Neural progenitor cell (in vitro differentiated cells): ENCODE results near the gene EYS. TPM values are rescaled to one million over a fixed set of nuclear protein-coding genes. Genes with fewer than 3 reads are reported as not detected.
A peak's percentile ranks its signal among the peaks of the same experiment; 100 is the strongest.

Experiments
- DNase-seq: peaks from one replicate; pipeline ENCODE4 v3.0.0-alpha.2; 2016; ENCODE audit warnings: low spot score
- H2AFZ ChIP-seq: fragments of 200-600 bp; sonication (generic); replicated peaks from 2 replicates; pipeline ENCODE4 v1.6.1; 2016; ENCODE audit warnings: antibody characterized with exemption
- H3F3A ChIP-seq: fragments of 200-600 bp; sonication (generic); 2 replicates; pipeline ENCODE4 v1.6.1; 2016; ENCODE audit warnings: antibody characterized with exemption, low read depth
- H3K27ac ChIP-seq: fragments of 200-600 bp; sonication (generic); 2 replicates; pipeline ENCODE4 v1.5.1; 2016; ENCODE audit warnings: mild to moderate bottlenecking
- H3K27me3 ChIP-seq: fragments of 200-600 bp; sonication (generic); 2 replicates; pipeline ENCODE4 v1.6.1; 2016; ENCODE audit warnings: mild to moderate bottlenecking, moderate library complexity
- H3K36me3 ChIP-seq: fragments of 200-600 bp; sonication (generic); 2 replicates; pipeline ENCODE4 v1.5.1; 2016
- H3K4me1 ChIP-seq: fragments of 200-600 bp; sonication (generic); 2 replicates; pipeline ENCODE4 v1.6.1; 2016; ENCODE audit warnings: mixed run types
- H3K4me2 ChIP-seq: fragments of 200-600 bp; sonication (generic); 2 replicates; pipeline ENCODE4 v1.6.1; 2016
- H3K4me3 ChIP-seq: fragments of 200-600 bp; sonication (generic); 2 replicates; pipeline ENCODE4 v1.5.1; 2016
- H3K79me2 ChIP-seq: fragments of 200-600 bp; sonication (generic); 2 replicates; pipeline ENCODE4 v1.6.1; 2016; ENCODE audit warnings: low read depth
- H3K9ac ChIP-seq: fragments of 200-600 bp; sonication (generic); 2 replicates; pipeline ENCODE4 v1.6.1; 2016
- H3K9me3 ChIP-seq: fragments of 200-600 bp; sonication (generic); 2 replicates; pipeline ENCODE4 v1.5.1; 2016; ENCODE audit warnings: low read depth
- H4K20me1 ChIP-seq: fragments of 200-600 bp; sonication (generic); 2 replicates; pipeline ENCODE4 v1.6.1; 2016; ENCODE audit warnings: low read depth
- H3K27ac Mint-ChIP-seq: 3 replicates; pipeline ENCODE4 v1.8.0; 2021; ENCODE audit warnings: mixed read lengths
- H3K27me3 Mint-ChIP-seq: 2 replicates; pipeline ENCODE4 v1.8.0; 2022; ENCODE audit warnings: low read depth, mild to moderate bottlenecking, inconsistent platforms, moderate library complexity, mixed read lengths; ENCODE audit not compliant: insufficient read depth
- H3K36me3 Mint-ChIP-seq: 3 replicates; pipeline ENCODE4 v1.8.0; 2021; ENCODE audit warnings: mixed read lengths
- H3K4me1 Mint-ChIP-seq: 3 replicates; pipeline ENCODE4 v1.8.0; 2021; ENCODE audit warnings: mixed read lengths
- H3K4me3 Mint-ChIP-seq: 3 replicates; pipeline ENCODE4 v1.8.0; 2021; ENCODE audit warnings: mild to moderate bottlenecking, moderate library complexity, mixed read lengths
- H3K9me3 Mint-ChIP-seq: 3 replicates; pipeline ENCODE4 v1.8.0; 2020; ENCODE audit warnings: mixed read lengths
- EZH2 ChIP-seq: fragments of 200-600 bp; sonication (generic); IDR thresholded peaks from 2 replicates; pipeline ENCODE4 v1.6.1; 2017; ENCODE audit warnings: antibody characterized with exemption, mild to moderate bottlenecking, moderate library complexity
- EZH2phosphoT487 ChIP-seq: fragments of 200-600 bp; sonication (generic); IDR thresholded peaks from 2 replicates; pipeline ENCODE4 v1.6.1; 2017; ENCODE audit warnings: antibody characterized with exemption
- total RNA-seq: library from RNA; depleted of rRNA; stranded (reverse); fragments of >200 nt; gene quantifications from 2 replicates; pipeline ENCODE4 v1.2.3, GENCODE V29; 2015; ENCODE audit warnings: low replicate concordance
- TF ChIP-seq, protein P1 (sequence below): fragments of 200-600 bp; sonication (generic); IDR thresholded peaks from 2 replicates; pipeline ENCODE4 v1.5.1; 2017; ENCODE audit warnings: antibody characterized with exemption, mild to moderate bottlenecking

Gene EYS
- total RNA-seq, 1 donor from 2014 or later: not detected

DNA sequence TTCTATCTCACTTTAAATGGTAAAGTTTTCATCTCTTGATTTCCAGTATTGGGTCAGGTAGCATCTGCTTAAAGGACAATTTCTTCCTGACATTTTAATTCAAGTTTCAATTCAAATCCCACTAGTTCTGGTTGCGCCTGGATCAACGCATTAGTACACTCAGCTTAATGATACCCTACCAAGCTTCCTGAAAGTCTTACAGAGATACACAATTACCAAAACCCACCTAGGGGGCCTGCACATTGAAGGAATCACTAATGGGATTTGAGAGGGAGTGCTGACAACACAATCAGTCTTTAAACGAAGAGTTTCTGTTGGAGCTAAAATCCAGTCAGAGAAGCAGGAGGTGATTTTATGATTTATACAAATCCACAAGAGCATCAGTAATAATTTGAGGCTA is 1778.4 kb downstream of the EYS start:
- H3K27ac ChIP-seq: peak overlapping the region; percentile 80
- no peaks in the 10 kb centered on the region for H3K9me3 ChIP-seq
- H3K36me3 ChIP-seq: no peaks in the 10 kb centered on the region
- peaks cover 4% of the 10 kb centered on the region for H3K27me3 Mint-ChIP-seq
- peaks cover 35% of the 10 kb centered on the region for H3F3A ChIP-seq
- H3K9me3 Mint-ChIP-seq: peaks cover 2% of the 10 kb centered on the region
- DNase-seq: peak; percentile 83
- no peaks in the 10 kb centered on the region for H3K79me2 ChIP-seq
- no peak overlapping the region for H3K9ac ChIP-seq
- H3K4me1 ChIP-seq: peaks cover 59% of the 10 kb centered on the region
- peaks cover 36% of the 10 kb centered on the region for H3K4me1 Mint-ChIP-seq
- H3K4me3 Mint-ChIP-seq: peak overlapping the region; percentile 71
- H2AFZ ChIP-seq: no peak overlapping the region
- H3K27ac Mint-ChIP-seq: peak overlapping the region; percentile 93
- TF ChIP-seq EZH2phosphoT487: peak; percentile 44
- TF ChIP-seq, protein P1, sequence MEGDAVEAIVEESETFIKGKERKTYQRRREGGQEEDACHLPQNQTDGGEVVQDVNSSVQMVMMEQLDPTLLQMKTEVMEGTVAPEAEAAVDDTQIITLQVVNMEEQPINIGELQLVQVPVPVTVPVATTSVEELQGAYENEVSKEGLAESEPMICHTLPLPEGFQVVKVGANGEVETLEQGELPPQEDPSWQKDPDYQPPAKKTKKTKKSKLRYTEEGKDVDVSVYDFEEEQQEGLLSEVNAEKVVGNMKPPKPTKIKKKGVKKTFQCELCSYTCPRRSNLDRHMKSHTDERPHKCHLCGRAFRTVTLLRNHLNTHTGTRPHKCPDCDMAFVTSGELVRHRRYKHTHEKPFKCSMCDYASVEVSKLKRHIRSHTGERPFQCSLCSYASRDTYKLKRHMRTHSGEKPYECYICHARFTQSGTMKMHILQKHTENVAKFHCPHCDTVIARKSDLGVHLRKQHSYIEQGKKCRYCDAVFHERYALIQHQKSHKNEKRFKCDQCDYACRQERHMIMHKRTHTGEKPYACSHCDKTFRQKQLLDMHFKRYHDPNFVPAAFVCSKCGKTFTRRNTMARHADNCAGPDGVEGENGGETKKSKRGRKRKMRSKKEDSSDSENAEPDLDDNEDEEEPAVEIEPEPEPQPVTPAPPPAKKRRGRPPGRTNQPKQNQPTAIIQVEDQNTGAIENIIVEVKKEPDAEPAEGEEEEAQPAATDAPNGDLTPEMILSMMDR: no peak
- TF ChIP-seq EZH2: no peak
- no peaks in the 10 kb centered on the region for H3K27me3 ChIP-seq
- no peaks in the 10 kb centered on the region for H4K20me1 ChIP-seq
- peak overlapping the region; percentile 27 for H3K4me3 ChIP-seq
- H3K36me3 Mint-ChIP-seq: peaks cover 2% of the 10 kb centered on the region
- H3K4me2 ChIP-seq: peak overlapping the region; percentile 63

DNA sequence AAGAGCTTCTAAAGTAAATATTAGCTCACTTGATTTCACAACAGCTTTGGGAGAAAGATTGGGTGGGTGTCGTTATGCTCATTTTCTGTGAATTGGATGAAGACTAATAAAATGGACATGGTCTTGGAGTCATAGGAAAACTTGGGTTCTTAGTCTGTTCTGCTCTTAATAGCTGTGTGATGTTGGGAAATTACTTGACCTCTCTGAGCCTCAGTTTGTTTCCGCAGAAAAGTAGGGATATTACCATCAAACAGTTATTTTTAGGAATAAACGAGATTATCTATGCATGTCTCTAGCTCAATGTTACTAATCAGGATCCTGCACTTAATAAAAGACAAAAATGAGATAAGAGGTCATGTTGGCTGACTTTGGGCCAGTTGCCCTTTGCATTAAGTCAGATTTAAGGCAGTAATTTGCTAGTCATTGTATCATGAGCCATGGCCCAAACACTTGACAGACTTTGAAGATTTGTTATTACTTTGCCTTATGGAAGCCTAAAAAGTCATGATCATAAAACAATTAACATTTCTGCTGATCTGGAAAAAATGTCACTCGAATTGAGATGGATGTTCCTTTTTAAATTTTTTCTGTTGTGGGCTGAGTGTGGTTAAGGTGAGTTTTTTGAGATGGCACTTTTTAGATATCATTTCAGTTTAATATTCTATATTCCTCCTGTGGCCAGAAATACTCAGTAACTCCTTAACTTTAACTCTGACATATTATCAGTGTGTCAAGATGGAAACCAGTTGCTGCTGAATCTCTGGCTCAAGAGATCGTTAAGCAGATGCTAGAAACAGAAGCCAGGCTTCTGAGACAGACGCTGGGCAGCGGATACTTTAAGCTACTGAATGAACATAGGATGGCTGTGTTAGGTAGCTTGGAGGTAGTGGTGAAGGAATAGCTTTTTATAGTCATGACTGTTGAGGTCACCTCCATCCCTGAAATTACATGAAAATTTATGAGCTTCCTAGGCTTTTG is 1779.8 kb downstream of the EYS start:
- Histone ChIP-seq H3K27ac (no peak overlapping the region), H3F3A (peaks cover 35% of the 10 kb centered on the region), H3K36me3 (no peaks in the 10 kb centered on the region), H3K27me3 (no peaks in the 10 kb centered on the region), H3K9me3 (no peaks in the 10 kb centered on the region), H3K4me2 (peak overlapping the region; percentile 63), H3K9ac (no peak overlapping the region), H3K79me2 (no peaks in the 10 kb centered on the region), H3K4me3 (no peak overlapping the region), H3K4me1 (peaks cover 62% of the 10 kb centered on the region), H4K20me1 (no peaks in the 10 kb centered on the region), H2AFZ (no peak overlapping the region)
- peak; percentile 21 for DNase-seq
- TF ChIP-seq EZH2phosphoT487 (no peak), EZH2 (no peak)
- TF ChIP-seq, protein P1: no peak
- no peaks in the 10 kb centered on the region for H3K9me3 Mint-ChIP-seq
- H3K36me3 Mint-ChIP-seq: no peaks in the 10 kb centered on the region
- H3K27me3 Mint-ChIP-seq: peaks cover 4% of the 10 kb centered on the region
- no peak overlapping the region for H3K4me3 Mint-ChIP-seq
- H3K4me1 Mint-ChIP-seq: peaks cover 36% of the 10 kb centered on the region
- H3K27ac Mint-ChIP-seq: no peak overlapping the region

DNA sequence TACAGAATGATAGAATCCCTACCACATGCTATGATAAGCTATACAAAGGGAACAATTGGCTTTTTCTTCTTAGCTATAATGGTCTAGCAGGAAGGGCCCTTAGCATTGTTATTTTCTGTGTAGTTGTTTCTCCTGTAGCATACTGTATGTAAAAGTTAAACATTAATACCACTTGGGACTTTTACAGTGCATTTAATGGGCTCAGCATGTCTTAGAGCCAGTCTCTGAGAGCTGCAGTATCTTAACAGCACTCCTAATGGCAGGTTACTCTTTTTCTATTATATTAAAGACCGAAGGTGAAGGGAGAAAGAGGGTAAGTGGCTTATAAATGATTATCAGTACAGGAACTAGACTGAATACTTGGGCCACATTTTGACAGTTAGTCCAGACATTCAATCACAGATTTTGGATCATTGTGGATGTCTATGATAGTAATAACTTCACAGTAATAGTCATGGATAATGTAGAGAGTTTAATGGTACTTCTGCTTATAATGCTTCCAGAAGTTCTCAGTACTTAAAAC is 1780.7 kb downstream of the EYS start:
- Mint-ChIP-seq H3K27ac (no peak overlapping the region), H3K36me3 (no peaks in the 10 kb centered on the region), H3K4me1 (peaks cover 36% of the 10 kb centered on the region), H3K4me3 (no peak overlapping the region), H3K9me3 (peaks cover 2% of the 10 kb centered on the region), H3K27me3 (peaks cover 4% of the 10 kb centered on the region)
- Histone ChIP-seq H4K20me1 (no peaks in the 10 kb centered on the region), H3K4me2 (peak overlapping the region; percentile 11), H3K4me3 (no peak overlapping the region), H3K79me2 (no peaks in the 10 kb centered on the region), H3K27ac (no peak overlapping the region), H3K9ac (no peak overlapping the region), H3F3A (peaks cover 35% of the 10 kb centered on the region), H3K9me3 (no peaks in the 10 kb centered on the region), H2AFZ (no peak overlapping the region), H3K36me3 (no peaks in the 10 kb centered on the region), H3K4me1 (peaks cover 60% of the 10 kb centered on the region), H3K27me3 (no peaks in the 10 kb centered on the region)
- no peak for DNase-seq
- TF ChIP-seq EZH2phosphoT487 (no peak), EZH2 (no peak)
- TF ChIP-seq, protein P1: no peak
